SW480 (cell line): Measurements from ENCODE around the gene POU2F3.
A peak's percentile ranks its signal among the peaks of the same experiment; 100 is the strongest.

ENCODE experiments used
- DNase-seq: peaks from one replicate; pipeline ENCODE4 v3.0.0-alpha.2; 2016; ENCODE audit warnings: low spot score

The POU2F3 gene

DNA sequence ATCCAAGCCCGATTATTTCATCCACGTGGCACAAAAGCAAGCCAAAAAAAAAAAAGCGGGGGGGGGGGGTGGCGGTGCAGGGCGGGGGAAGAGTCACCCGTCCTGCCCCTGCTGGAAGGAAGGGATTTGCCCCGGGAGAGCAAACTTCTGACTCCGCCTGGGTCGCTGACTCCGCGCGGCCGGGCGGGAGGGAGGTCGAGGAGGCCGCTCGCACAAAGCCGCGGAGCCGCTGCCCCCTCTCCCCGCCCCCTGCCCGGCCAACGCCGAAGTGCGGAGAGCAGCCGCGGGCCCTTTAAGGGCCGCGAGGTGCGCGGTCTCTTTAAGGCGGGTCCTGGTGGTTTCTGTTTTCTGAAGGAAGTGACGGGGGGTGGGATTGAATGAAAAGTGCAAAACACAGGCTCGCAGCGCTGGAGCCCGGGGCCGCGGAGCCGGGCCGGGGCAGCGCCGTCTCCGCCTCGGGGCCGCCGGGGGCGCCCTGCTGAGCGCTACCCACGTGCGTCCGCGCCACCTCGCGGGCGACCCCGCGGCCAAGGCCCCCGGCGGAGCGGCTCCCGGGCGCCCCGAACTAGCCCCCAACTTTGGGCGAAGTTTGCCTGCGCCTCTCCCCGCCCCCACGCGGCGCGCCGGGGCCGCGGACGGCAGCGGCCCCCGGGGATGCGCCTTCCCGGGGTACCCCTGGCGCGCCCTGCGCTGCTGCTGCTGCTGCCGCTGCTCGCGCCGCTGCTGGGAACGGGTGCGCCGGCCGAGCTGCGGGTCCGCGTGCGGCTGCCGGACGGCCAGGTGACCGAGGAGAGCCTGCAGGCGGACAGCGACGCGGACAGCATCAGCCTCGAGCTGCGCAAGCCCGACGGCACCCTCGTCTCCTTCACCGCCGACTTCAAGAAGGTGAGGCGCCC lies 29.1 kb upstream of the POU2F3 start, which contains the start of gene OAF:
OAF (plus strand) TSS at position 407 of the 896 bp plus-strand sequence; CDS start at position 655, 248 bp downstream.
- DNase-seq = peak; percentile 74

- no peak for DNase-seq
Measured at GRCh38 chr11:120211522-120212258, 28.2 kb upstream of the POU2F3 start.

- no peak for DNase-seq
Measured at GRCh38 chr11:120212259-120212878, 27.6 kb upstream of the POU2F3 start.

GRCh38 chr11:120212926-120213325 lies 27.0 kb upstream of the POU2F3 start:
- DNase-seq = no peak

DNA sequence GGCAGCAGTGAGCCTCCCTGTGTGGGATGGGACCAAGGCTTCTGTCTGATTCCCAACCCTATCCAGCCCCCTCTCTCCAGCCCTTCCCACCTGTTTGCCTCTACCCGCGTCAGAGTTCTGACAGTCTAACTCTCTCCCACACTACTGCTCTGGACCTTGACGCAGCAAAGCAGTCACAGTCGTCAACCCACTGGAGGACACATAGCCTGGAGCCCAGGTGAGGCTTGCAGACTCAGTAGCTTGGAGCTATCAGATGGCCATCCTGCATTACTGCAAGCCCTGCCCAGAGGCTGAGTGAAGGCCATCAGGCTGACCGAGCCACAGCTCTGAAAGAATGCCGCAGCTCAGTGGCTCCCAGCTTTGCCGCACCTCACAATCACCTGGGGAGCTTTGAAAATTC lies 25.4 kb upstream of the POU2F3 start:
- no peak for DNase-seq

DNA sequence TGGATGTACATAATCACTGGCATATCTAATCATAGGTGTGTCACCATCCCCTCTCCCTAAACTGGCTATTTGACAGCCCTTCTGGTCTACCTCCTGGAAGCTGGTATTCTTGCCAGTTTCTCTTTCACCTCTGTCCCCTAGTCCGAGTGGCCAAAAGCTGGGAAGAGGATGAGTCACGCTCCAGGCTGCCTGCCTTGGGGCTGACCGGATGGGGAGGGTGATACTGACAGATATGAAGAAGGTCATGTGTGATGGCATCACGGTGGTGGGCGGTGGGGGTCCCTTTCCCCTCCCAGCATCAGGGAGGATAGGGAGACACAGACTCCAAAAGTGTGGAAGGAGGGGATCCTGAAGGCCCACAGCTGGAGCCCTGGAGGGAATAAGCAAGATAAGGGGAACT lies 24.3 kb upstream of the POU2F3 start:
- no peak for DNase-seq

DNA sequence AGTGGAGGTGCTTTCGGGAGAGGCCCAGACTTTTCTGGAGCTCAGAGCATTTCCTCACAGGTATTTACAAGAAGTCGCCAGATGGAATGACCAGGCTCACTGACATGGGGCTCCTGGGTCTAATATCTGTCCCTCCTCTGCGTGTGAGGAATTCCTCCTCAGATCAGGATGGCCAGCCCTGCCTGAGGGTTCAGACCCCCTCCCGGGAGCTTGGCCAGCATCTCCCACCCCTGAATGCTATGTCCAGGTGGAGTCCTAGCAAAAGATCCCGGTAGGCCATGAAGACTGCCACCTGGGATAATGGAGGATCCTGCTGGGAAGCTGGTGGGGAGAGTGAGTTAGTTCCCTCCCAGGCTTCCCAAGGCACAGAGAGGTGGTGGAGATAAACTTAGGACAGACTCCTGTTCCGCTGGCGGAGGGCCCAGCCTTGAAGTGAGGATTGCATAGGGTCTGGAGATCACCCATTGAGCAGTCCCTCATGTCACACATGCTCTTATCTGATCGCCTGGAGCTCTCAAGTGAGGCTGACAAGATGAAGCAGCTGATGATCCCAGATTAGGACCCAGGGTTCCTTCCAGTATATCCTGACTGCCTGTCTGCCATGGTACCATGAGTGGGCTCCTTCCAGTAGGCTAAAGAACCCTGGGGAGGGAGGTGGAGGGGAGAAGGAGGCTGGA lies 23.4 kb upstream of the POU2F3 start:
- no peak for DNase-seq

- DNase-seq = no peak
Measured at GRCh38 chr11:120217526-120217925, 22.4 kb upstream of the POU2F3 start.

- DNase-seq = no peak
Measured at GRCh38 chr11:120217941-120218694, 21.8 kb upstream of the POU2F3 start.

- no peak for DNase-seq
Measured at GRCh38 chr11:120218695-120219033, 21.3 kb upstream of the POU2F3 start.

- DNase-seq = no peak
Measured at GRCh38 chr11:120219232-120219937, 20.6 kb upstream of the POU2F3 start.

GRCh38 chr11:120219938-120220746 lies 19.8 kb upstream of the POU2F3 start:
- DNase-seq = no peak

- no peak for DNase-seq
Measured at GRCh38 chr11:120220747-120221037, 19.2 kb upstream of the POU2F3 start.

GRCh38 chr11:120221115-120221752 lies 18.7 kb upstream of the POU2F3 start:
- no peak for DNase-seq

DNA sequence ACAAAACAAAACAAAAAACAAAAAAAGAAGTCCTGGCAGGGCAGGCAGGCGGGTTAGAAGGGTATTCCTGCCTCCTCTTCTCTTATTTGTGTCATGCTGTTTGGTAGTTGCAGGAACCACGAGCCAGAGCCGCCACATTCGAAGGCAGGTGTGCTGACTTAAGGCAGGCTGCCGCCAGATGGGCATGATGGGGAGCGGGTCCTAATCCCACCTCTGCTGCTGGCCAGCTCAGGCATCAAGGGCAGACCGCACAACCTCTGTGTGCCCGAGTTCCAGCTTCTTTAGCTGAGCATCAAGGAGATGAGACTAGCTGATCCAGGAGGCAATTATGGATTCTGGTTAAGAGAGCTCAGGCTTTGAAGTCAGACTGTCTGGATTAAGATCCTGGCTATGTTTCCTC lies 17.0 kb upstream of the POU2F3 start:
- no peak for DNase-seq

- no peak for DNase-seq
Measured at GRCh38 chr11:120223793-120224192, 16.1 kb upstream of the POU2F3 start.

DNA sequence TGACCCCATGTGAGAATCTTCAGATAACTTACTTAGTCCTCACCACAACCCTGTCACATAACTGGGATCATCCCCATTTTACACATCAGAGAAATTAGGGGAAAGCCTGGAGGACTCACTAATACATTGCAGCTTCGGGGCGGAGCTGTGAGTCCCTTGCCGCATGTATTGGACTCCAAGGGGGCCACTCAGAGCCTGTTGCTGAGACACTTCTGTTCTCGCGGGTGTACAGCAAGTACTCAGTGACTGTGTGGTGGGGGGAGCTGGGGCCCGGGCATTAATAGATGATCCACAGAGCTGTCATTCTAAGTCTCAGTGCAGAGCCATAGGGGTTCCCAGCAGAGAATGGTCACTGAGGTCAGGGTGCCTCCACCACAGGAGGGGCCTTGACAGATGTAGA lies 15.6 kb upstream of the POU2F3 start:
- no peak for DNase-seq

DNA sequence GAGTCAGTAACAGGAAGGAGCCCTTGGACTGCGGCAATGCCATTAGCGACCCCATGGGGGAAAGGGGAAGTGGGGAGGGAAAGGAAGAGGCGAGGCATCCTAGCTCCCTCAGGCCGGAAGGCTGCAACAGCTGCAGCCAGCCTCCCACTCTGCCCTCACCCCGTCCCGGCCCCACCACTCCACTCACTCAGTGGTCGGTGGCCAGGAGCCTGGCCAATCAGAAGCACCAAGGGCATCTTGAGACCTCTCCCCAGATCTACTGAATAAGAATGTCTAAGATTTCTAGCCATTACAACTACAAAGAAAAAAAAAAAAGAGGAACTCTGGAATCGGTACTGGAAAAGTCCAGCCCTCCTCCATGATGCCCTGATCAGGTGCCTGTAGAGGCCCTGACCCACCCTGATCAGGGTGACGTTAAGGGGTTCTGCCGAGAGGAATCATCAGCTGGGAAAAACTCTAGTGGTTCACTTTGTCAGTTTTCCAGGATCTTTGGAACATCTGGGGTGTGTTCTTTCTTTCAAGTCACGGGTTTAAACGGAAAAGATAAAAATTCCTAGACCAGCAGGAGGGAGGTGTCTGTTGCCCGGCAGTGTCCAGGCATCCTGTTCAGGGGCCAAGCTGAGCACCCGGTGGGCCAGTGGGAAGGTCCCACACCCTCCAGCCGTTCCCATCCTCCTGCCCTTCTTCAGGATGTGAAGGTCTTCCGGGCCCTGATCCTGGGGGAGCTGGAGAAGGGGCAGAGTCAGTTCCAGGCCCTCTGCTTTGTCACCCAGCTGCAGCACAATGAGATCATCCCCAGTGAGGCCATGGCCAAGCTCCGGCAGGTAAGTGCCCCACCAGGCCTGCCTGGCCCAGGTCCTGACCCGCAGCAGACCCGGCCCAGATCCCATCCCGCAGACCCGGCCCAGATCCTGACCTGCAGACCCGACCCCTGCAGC lies 14.7 kb upstream of the POU2F3 start:
- DNase-seq = no peak

DNA sequence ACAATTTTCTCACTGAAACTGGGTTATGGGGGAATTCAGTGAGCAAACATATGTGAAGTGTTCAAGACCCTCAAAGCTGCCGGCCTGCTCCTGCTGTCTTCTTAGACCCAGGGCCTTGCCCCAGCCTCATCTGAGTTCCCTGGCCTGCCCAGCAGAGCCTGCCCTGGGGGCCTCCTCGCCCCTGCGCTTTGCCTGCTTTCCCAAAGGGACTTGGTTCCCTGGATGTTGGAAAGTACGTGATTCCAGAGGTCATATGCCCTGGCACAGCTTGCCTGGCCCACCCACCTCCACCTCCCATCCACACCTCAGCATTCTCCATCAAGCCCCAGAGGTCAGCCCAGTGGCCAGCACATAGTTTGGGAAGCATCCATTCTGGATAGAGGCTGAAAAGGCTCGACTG lies 13.7 kb upstream of the POU2F3 start:
- DNase-seq = no peak
